NCI-H2107 (cell line): ENCODE measurements around the gene GJB6.
"Not testable (repeated sequence)": the region's sequence is repeated elsewhere in the genome, so short reads cannot be mapped to it uniquely, and the experiment has no call there.

Experiments used
- DNase-seq: peaks from one replicate; lab custom pipeline; 2025; lab: John Stamatoyannopoulos, UW

Gene GJB6

DNA sequence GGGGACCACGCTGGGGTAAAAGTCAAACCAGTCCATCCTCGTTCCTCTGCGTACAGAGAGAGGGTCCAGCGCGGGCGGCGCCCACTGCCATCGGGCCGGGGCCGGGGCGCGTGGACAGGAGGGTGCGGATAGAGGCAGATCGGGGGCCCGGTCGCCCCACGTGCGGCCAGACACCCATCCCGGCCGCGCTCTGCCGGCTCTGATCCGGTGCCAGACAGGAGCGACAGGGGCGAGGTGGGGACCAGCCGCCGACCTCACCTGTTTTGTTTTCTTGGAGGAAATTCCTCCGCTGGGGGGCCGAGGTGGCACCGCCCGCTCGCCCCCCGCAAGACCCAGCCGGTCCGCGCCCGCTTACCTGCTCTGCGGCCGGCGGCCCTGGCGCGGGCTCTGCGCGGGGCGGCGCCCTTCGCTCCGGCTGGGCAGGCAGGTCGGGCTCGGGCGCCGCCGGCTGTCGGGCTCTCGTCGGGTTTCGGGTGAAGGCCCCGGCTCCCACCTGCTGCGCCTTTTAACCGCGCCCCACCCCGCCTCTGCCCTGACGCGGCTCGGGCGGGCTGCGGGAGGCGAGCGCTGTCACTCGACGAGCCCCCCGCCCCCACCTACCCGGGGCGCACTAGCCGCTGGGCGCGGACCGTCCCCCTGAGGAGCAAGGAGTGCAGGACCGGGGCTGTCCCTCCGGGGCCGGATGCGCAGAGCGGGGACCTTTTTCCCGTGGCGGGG is at the start of gene GJB6:
Gene GJB6, minus strand, starts transcription at position 481 of the 717 bp plus-strand sequence. CDS start 8,839 bp downstream, outside the sequence.
- DNase-seq = no peak

DNA sequence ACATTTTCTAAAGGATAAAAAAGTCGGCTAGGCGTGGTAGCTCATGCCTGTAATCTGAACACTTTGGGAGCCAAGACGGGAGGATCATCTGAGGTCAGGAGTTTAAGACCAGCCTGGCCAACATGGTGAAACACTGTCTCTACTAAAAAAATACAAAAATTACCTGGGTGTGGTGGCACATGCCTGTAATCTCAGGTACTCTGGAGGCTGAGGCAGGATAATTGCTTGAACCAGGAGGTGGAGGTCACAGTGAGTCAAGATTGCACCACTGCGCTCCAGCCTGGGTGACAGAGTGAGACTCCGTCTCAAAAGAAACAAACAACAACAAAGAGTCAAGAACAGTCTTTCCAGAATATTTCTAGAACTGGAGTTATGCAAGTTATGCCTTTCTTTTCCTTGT is 44.8 kb upstream of the GJB6 start:
- not testable (repeated sequence) for DNase-seq

DNA sequence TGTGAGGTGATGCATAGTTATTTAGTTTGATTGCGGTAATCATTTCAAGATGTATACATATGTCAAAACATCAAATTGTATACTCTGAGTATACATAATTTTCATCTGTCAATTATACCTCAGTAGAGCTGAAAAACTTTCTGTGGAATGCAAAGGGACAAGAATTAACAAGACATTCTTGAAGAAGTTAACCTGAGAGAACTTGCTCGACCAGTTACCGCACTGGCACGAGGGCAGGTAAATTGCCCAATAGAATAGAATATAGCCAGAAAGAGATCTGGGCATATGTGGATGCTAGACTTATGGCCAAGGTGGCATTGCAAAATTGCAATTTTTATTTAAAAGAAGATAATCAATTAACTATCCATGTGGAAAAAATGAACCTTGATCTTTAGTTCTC is 42.3 kb upstream of the GJB6 start:
- DNase-seq = no peak

DNA sequence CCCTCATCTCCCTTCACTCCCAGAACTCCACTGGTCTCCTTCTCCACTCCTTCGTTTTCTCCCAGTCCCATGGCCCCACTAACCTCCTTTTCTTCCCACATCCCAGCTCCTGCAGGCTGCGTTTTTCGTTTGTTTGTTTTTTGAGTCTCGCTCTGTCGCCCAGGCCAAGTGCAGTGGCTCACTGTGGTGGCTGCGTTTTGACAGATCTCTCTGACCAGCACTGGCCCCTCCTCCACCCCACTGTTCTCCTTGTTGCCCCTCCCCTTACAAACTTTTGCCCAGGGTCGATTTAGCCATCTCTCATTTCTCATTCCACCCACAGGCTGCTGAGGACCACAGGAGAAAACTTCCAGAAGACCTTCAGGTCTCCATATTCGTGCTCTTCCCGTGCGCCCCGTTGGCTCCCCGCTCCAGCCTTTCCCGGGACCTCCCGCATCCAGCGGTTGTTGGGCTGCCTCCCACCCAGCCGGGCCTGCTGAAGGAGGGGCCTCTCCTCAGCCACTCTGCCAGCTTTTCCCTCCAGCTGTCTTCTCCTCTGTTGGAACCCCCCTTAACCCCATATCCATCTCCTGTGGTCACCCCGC is 40.6 kb upstream of the GJB6 start:
- DNase-seq = no peak

DNA sequence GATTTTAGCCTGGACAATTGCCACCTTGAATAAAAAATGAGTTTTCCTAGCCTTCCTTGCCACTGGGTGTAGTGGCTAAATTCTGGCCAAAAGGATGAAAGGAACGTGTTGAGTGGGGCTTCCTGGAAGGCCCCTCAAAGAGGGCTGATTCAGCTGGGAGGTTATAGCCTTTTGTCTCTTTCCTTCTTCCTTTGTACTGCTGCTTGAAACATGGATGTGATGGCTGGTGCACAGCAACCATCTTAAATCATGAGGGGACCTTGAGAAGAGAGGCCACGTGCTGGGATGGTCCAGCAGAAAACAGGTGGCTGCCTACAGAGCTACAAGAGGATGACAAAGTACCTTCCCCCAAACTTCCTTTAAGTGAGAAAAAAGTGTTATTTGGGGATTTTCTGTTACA is 40.0 kb upstream of the GJB6 start:
- DNase-seq = no peak

DNA sequence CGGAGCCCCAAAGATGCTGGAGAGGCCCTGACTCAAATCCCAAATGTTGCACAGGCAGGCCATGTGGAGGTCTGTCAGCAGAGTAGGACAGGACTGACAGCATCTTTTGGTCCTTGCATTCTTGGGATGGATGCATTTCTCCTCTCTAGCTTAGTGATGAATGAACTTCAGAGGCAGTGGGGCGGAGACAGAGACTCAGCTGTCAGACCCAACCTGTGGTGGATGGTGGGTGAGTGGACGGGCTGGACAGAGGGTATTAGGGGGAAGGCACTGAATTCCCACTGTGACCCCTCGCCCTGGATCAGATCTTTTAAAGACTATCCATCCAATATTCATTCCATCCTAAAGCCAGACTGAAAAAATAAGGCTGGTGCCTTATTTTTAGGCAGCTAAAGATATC is 39.3 kb upstream of the GJB6 start:
- no peak for DNase-seq

DNA sequence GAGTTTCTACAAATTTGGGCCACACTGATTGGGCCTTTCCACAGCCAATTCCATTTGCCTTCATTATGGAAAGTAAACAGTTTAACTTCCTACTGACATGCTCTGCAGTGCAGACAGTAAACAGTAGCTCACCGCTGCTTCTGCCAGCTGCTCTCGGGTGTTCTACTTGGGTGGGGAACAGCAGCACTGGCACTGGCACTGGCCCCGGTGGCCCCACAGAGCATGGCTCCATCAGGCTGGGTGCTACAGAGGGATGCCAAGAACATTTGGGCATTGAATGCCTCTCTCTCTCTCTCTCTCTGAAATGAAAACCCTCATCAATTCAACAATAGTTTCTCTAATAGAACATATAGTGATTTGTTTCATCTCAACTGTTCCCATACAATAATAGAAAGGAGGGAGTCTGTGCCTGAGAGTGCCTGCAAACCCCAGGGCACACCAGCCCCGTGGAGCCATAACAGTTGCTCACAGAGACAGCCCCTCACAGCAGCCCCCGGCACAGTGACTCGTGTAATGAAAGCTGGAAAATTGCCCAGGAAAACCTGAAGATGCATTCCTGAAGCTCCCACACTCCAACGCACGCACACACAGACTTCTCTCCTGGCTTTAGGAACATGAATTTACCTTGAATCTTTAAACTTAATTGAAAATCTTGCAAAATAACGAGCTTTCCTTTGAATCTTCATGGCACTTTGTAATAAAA is 38.2 kb upstream of the GJB6 start:
- DNase-seq = no peak

DNA sequence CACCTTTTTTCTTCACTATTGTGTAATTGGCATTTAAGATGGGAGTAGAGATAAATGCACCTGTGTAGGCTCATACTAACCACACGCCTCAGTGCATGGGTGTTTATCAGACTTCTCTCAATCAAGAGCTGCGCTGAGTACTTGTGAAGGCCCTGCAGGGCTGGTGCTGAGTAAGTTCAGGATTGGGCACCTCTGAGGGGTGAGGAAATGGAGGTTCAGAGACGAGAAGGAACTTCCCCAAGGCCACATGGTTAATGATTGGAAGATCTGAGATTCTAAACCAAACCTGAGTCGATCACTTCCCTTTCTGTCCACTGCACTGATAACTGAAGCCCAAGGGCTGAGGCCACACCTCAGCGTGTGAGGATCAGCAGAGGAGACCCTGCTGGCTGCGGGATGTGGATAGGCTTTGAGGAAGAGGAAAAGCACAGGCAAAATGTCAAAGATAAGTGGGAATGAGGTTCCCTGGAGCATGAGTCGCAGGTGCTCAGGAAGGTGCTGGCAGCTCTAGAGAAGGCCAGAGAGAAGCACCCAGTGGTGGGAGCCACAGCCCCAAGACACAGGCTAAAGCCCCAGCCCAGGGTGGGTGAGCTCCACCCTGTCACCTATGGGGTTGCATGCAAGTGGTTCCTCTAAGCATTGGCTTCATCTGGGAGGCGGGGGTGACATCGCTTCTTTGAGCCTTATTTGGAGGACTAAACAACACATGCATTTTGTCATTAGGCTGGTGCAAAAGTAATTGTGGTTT is 32.3 kb upstream of the GJB6 start:
- DNase-seq = no peak

DNA sequence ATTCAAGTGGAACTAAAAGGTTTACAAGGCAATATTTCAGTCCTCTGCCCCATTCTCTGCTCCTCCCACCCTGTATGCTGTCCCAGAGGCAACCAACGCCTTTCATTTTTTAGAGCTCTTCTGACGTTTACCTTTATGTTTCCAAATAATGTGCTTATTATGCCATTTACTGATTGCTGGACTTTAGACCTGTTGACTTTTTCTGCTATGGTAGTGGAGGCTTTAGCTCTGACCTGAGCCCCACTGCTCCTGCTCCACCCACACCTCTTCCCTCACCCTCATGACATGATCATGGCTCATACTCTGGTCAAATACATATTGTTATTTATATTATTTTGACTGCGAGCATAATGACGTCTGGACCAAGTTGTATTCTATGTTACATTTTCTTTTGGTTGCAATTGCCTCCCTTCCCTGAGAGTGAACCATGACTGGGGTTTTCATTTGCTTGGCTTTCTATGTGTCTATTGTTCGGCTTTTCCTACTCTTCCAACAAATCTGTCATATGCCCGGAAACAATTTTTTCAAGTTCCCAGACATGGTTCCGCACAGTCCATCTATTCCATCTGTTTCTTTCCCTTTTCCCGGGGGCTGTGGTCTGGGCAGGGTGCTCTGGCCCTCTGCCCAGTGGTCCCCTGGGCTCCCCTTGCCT is 31.4 kb upstream of the GJB6 start:
- DNase-seq = no peak

DNA sequence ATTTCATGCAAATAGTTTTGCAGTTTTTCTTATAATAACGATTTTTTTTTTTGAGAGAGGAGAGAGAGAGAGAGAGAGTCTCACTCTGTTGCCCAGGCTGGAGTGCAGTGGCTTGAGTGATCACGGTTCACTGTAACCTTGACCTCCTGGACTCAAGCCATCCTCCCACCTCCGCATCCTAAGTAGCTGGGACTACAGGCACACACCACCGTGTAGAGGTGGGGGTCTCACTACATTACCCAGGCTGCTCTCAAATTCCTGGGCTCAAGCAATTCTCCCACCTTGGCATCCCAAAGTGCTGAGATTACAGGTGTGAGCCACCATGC is 26.8 kb upstream of the GJB6 start:
- DNase-seq = no peak

DNA sequence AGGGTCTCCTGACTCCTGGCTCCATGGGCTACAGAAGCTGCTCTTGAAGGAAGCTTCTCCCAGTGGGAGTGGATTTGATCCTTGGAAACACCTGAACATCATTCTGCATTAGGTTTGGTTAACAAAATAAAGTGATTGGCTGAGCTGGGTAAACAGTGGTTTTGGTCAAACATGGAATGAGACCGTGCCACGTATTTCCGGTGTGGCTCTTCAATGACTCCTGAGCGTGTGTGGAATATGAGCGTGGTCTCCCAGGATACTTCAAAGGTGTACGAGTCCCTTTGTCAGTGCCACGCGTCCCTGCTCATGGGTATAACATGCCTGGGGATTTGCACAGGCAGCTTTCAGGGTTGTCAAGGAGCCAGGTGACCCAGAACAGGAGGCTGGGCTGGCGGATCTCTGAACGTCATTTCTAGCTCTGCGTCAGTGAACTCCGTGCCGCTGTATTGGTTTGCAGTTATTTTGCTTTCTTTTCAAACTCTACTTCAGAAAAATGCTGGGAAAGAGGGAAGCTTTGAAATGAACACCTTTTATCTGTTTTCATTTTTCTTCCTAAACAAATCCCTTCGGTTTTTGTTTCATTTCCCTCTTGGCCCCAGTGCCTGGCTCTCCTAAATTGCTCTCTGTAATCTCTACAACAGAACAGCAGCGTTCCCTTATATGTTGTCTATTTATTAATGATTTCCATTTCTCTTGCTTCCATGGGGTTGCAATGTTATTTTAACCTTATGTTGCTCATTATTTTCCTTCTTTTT is 26.3 kb upstream of the GJB6 start:
- DNase-seq = no peak

DNA sequence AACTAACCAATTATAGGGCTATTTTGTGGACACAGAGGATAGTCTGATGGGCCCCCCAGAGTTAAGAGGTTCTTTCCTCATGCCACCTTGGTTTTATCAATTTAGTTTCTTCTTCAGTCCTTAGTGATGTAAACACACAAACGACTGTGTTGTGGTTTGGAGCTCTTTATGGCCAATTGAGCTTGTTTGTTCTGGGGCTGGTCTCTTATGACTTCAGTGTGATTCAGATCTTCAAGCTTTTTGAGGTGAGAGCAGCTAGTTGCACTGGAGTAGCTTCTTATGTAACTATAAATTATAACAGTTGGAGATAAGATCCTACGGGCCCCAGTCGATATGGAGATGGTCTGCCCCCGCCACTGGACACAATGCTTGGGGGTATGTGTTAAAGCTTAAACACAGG is 22.0 kb upstream of the GJB6 start:
- no peak for DNase-seq

DNA sequence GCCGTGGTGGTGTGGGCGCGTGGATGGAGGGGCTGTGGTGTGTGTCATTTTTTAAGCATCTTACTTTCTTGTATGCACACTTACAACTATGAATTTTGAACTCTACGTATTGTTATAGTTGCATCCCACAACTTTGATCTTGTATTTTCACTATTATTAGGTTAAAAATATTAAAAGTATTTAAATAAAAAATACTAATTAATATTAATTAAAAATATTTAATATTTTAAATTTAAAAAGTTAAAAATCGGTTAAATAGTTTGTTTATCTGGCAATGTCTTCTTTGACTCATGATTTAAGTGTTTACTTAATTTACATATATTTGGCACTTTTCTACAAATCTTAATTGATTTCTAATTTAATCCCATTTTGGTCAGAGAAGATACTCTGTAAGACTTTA is 17.8 kb upstream of the GJB6 start:
- no peak for DNase-seq

DNA sequence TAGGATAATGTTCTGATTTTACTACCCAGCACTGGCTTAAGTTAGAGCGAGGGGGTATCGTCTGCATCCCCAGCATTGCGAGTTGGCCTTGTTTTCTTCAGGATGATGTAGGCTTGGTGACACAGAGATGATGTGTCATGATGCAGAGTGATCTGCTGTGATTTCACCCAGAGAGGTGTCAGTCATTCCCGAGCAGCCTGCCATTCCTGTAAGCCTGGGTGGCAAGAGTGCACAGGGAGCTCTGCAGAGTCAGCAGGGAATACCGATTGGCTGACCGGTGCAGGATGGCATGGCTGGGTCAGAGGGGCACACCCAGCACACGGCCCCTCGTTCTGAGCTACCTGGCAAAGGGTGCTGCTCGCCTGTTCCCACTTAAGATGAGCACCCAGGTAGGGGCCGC is 15.8 kb upstream of the GJB6 start:
- no peak for DNase-seq

DNA sequence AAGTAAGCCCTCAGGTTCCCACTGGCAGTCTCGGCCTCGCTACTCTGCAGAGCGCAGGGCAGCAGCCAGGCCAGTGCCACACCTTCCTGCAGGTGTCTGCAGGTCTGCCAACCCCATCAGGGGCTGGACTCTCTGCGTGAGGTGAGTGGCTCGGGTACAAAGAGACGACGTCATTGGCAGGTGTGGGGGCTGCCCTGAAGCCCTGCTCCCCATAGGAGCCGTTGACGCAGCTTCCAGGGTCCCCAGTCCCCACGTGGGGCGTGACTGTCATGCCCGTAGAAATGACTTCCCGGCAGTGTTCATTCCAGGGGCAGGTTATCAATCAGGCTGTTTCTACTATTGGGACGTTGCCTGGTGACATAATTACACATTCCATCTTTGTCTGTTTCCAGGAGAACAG is 15.3 kb upstream of the GJB6 start:
- no peak for DNase-seq

DNA sequence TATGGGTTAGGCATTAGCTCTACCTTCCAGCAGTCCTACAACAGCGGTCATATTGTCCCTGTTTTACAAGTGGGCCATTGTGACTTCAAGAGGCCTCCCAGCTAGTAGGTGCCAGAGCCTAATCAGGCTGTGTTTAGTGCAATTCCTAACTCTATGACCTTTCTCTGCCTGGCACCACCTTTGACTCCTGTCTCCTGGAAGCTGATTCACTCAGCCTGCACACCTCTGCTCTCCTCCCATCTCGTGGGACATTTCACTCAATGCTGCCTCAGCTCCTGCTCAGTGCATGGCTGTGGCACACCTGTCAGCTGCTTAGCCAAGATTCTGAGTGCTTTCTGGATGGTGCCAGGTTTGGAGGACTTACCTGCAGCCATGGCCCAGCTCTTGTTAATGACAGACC is 9.5 kb upstream of the GJB6 start:
- no peak for DNase-seq

DNA sequence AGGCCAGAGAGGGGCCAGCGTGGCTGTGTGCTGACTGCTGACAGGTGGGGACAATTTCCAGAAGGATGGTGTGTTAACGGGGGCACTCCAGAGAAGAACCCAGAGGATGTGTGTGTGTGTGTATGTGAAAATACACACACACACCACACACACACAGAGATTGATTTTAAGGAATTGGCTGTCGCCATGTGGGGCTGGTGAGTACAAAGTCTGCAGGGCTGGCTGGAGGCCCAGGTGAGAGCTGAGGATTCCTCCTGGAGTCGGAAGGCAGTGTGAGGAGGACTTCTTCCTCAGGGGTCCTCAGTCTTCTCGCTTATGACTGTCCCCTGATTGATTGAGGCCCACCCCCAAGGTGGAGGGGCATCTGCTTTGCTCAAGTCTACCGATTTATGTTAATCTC is 7.6 kb upstream of the GJB6 start:
- DNase-seq = no peak

DNA sequence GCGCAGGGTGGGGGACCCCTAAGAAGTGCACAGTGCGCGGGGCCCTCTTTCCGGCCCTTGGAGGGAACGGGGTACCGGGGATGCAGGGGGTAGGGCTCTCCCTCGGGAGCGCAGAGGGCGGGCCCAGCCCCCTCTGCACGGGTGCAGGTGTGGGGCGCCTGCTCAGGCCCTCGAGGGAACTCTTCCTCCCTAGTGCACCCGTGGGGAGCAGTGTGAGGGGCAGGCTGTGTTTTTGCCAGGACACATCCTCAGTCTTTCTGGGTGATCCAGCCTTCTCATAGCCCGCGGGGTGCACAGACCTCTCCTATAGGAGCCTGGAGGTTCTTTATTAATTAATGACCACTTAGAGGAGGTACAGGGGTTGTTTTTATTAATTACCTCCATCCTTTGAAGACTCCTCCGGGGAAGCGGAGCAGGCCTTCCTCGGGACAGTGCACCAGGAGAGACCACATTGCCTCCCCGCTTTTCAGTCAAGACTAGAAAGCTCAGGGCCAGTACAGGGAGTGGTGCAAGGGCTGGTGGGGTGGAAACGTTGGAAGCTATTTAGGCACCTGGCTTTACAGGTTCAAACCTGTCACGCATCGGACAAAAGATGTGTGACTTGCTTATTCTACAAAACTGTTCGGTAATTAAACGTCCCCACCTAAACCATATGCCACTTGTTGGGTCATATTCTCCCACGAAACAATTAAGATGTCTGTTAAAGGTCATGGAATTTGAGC is 598 bp upstream of the GJB6 start:
- DNase-seq = no peak

DNA sequence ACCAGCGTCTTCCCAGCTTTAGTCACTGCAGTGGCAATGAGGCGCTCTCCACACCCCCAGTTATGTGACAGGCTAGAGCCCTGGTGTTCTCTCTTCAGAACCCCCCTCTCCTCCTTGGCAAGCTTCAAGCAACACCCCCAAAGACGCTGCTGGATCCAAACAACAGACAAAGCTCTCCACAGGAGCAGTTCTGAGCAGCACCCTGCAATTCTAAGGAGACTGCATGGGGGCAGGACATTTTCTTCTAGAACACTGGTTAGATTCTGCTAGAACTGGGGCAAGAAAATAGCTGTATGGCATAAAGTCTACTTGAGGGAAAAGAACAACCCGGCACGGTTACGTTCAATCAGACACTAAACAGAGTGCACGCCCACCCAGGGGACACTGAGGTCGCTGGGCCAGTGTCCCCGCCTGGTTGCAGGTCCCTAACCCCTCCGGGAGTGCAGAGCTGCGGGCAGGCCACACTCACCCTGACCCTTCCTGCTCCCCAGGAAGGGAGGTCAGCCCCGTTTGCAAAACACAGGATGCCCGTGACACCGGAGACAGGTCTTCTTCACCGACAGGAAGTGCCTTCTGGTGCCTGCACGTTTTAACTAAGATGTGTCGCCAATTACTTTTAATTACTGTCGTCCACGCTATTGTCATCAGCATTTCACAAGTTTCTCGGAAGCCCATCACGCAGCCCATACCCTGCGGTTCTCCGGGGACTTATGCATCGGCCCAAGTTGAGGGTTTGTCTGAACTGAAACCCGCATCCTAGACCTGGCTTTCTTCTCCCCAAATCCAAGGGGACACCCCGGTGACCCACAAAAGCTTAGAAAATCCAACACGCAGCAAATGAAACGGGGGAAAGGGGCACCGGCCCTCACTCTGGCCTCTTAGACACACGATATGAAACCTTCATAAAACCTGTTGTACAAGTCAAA is 943 bp downstream of the GJB6 start:
- DNase-seq = no peak

DNA sequence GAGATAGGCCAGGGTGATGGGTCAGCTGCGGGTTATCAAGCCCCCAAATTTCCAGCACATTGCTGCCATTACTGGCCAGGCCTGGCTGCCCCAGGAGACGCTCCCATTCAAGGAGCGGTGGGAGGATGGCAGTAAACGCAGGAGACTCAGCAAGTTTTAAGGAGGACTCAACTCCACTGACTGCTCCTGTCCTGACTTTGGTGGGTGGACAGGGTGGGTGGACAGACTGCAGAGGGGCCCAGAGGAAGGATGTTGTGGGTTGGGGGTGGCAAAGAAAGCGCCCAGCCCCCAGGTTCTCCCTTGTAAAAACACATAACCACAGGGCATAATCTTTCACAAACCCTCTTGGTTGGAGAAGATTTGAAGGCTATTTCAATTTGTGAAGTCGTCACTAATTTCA is 4.4 kb downstream of the GJB6 start:
- no peak for DNase-seq
